Measurements from ENCODE around the gene MGST2. TPM values are rescaled to one million over a fixed set of nuclear protein-coding genes. Genes with fewer than 3 reads are reported as not detected.
A peak's percentile ranks its signal among the peaks of the same experiment; 100 is the strongest.

Gene MGST2
- total and polyA plus RNA-seq, 2 donors from 2014 or later = 62.8 to 168 TPM

GRCh38 chr4:139738846-139739613 is 73.4 kb downstream of the MGST2 start:
- Histone ChIP-seq H3K27ac (ENCODE audit: low read depth in 2 of 2, low read length in 2 of 2) (no peak overlapping the region), H3K27me3 (ENCODE audit: control insufficient read depth, insufficient read depth, low read length) (no peaks in the 10 kb centered on the region), H3K36me3 (ENCODE audit: control insufficient read depth in 2 of 3, insufficient read depth in 3 of 3, low read length in 3 of 3) (no peaks in the 10 kb centered on the region), H3K9me3 (ENCODE audit: control insufficient read depth in 2 of 3, insufficient read depth in 1 of 3, low read length in 3 of 3) (no peaks in the 10 kb centered on the region), H3K9ac (ENCODE audit: low read length in 3 of 3) (no peak overlapping the region), H3K4me1 (ENCODE audit: control insufficient read depth in 2 of 3, insufficient read depth in 2 of 3, low read depth in 1 of 3, low read length in 3 of 3) (peaks cover under 1 to 12% (median 10%) of the 10 kb centered on the region in 3 donors), H3K4me3 (ENCODE audit: low read length in 3 of 3) (no peak overlapping the region)
- FAIRE-seq (no peak), DNase-seq (no peak)
- intact Hi-C loops (cut with DNase I) = loop anchor here (10.0 kb wide), 1 partner anchor 516 kb away; no protein-coding TSS in a partner anchor
- TF ChIP-seq CTCF (IDR thresholded peaks at IDR 0.05; ENCODE audit: borderline replicate concordance, extremely low read depth, insufficient read depth) = no peak

- H3K27me3 ChIP-seq (ENCODE audit: control insufficient read depth, insufficient read depth, low read length) = no peaks in the 10 kb centered on the region
- no peak for DNase-seq
- peak overlapping the region; percentile 36 to 74 for H3K27ac ChIP-seq (ENCODE audit: low read depth in 2 of 2, low read length in 2 of 2)
- no peak overlapping the region for H3K9ac ChIP-seq (ENCODE audit: low read length in 3 of 3)
- H3K9me3 ChIP-seq (ENCODE audit: control insufficient read depth in 2 of 3, insufficient read depth in 1 of 3, low read length in 3 of 3) = no peaks in the 10 kb centered on the region
- no peak for TF ChIP-seq CTCF (IDR thresholded peaks at IDR 0.05; ENCODE audit: borderline replicate concordance, extremely low read depth, insufficient read depth)
- no peaks in the 10 kb centered on the region for H3K36me3 ChIP-seq (ENCODE audit: control insufficient read depth in 2 of 3, insufficient read depth in 3 of 3, low read length in 3 of 3)
- FAIRE-seq = no peak
- intact Hi-C loops (cut with DNase I) = no loop called here
- H3K4me3 ChIP-seq (ENCODE audit: low read length in 3 of 3) = no peak overlapping the region
- peaks cover 0 to 10% (median 7%) of the 10 kb centered on the region in 3 donors for H3K4me1 ChIP-seq (ENCODE audit: control insufficient read depth in 2 of 3, insufficient read depth in 2 of 3, low read depth in 1 of 3, low read length in 3 of 3)
These were observed 74.5 kb downstream of the MGST2 start for GRCh38 chr4:139740121-139740520.

GRCh38 chr4:139740531-139741041 is 75.0 kb downstream of the MGST2 start:
- intact Hi-C loops (cut with DNase I) = no loop called here
- H3K36me3 ChIP-seq (ENCODE audit: control insufficient read depth in 2 of 3, insufficient read depth in 3 of 3, low read length in 3 of 3) = no peaks in the 10 kb centered on the region
- peaks cover 0 to 10% (median 7%) of the 10 kb centered on the region in 3 donors for H3K4me1 ChIP-seq (ENCODE audit: control insufficient read depth in 2 of 3, insufficient read depth in 2 of 3, low read depth in 1 of 3, low read length in 3 of 3)
- peak overlapping the region; percentile 36 to 77 for H3K27ac ChIP-seq (ENCODE audit: low read depth in 2 of 2, low read length in 2 of 2)
- no peak overlapping the region for H3K9ac ChIP-seq (ENCODE audit: low read length in 3 of 3)
- DNase-seq (peak in 2 of 5 donors; percentile 76 to 77), FAIRE-seq (no peak)
- no peaks in the 10 kb centered on the region for H3K9me3 ChIP-seq (ENCODE audit: control insufficient read depth in 2 of 3, insufficient read depth in 1 of 3, low read length in 3 of 3)
- no peaks in the 10 kb centered on the region for H3K27me3 ChIP-seq (ENCODE audit: control insufficient read depth, insufficient read depth, low read length)
- no peak overlapping the region for H3K4me3 ChIP-seq (ENCODE audit: low read length in 3 of 3)
- no peak for TF ChIP-seq CTCF (IDR thresholded peaks at IDR 0.05; ENCODE audit: borderline replicate concordance, extremely low read depth, insufficient read depth)
